Heart left ventricle (tissue), 13 donors: ENCODE results near the gene RCL1.

Experiments used
- POLR2A ChIP-seq, 2 donors: fragments of 450-650 bp; IDR thresholded peaks; one replicate each; pipeline ENCODE4 v1.6.1; 2017; ENCODE audit warnings: antibody characterized with exemption in 2 of 2, mild to moderate bottlenecking in 2 of 2, moderate library complexity in 2 of 2
- TF ChIP-seq, protein P1 (sequence below), 12 donors: fragments of 200-600 bp; sonication (generic) in 4 of 12; IDR thresholded peaks; one replicate each; pipeline versions ENCODE4 v1.5.0 to v1.8.0; 2018 to 2022; ENCODE audit warnings: antibody characterized with exemption in 12 of 12, mild to moderate bottlenecking in 5 of 12
- donor health status: ischemic (EF 13 %, LVEDD 7.1; RV severe dilation, severe dysfunction).
- donor health status: DM: no; HTN: yes; CAD: no.
- donor health status: DM: no; HTN: no; CAD: no.
- donor health status: ischemic (EF 25% LVEDD 6.9; RV normal size, moderate dysfunction).
- donor health status: ischemic (EF 25% LVEDD 5.7; RV mildly dilated, moderate dysfunction).
- donor health status: ischemic (EF 35%, LVEDD 5.7; RV mildly dilated, moderate dysfunction).
- donor health status: nonischemic (EF 11% LVEDD 7.7; RV severe dilation, severe dysfunction).
- donor health status: DM: yes; HTN: yes; CAD: no.
- donor health status: PGD.
- donor health status: ischemic (EF 29% LVEDD 5.4; RV normal size, mild dysfunction).
- donor health status: nonischemic (EF 23%, LVEDD 6.1; RV moderate dilation, normal function).

DNA sequence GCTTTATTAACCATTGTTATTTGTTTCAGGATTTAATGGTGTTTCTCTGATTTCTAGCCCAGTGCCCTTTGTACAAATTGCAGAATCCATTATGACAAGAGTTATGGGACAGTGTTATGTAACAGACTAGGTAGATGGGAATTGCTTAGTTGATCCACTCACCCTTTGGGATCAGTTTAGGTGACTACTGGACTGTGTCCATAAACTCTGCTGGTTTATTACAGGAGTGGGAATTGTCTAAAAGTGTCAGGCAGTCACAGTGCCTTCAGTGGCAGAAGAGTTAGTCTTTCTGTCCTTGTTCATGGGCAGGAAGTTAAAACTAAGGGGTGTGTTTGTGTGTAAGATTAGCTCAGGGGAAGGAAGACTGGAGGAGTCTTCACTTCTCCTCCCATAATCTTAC is 29.3 kb downstream of the RCL1 start:
- TF ChIP-seq, protein P1, sequence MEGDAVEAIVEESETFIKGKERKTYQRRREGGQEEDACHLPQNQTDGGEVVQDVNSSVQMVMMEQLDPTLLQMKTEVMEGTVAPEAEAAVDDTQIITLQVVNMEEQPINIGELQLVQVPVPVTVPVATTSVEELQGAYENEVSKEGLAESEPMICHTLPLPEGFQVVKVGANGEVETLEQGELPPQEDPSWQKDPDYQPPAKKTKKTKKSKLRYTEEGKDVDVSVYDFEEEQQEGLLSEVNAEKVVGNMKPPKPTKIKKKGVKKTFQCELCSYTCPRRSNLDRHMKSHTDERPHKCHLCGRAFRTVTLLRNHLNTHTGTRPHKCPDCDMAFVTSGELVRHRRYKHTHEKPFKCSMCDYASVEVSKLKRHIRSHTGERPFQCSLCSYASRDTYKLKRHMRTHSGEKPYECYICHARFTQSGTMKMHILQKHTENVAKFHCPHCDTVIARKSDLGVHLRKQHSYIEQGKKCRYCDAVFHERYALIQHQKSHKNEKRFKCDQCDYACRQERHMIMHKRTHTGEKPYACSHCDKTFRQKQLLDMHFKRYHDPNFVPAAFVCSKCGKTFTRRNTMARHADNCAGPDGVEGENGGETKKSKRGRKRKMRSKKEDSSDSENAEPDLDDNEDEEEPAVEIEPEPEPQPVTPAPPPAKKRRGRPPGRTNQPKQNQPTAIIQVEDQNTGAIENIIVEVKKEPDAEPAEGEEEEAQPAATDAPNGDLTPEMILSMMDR (IDR thresholded peaks at IDR 0.05): no peak
- TF ChIP-seq POLR2A (IDR thresholded peaks at IDR 0.05): no peak
